Thoracic aorta (tissue), 2 donors: Measurements from ENCODE around the gene MS4A15. TPM values are rescaled to one million over a fixed set of nuclear protein-coding genes. Genes with fewer than 3 reads are reported as not detected.

Experiments
- ATAC-seq: fragments of 150-250 bp; one replicate; pipeline ENCODE4 v1.8.0; 2017; ENCODE audit warnings: low read depth; ENCODE audit not compliant: insufficient number of reproducible peaks, low FRiP score
- DNase-seq: peaks from one replicate; pipeline ENCODE4 v3.0.0-alpha.2; 2020; ENCODE audit warnings: low spot score
- H3K27ac ChIP-seq, 2 donors: fragments of 200-600 bp; sonication (generic); 1 replicate in 1 of 2; 2 replicates in 1 of 2; pipeline ENCODE4 v1.5.1; 2016; ENCODE audit warnings: mild to moderate bottlenecking in 2 of 2, moderate library complexity in 2 of 2
- H3K27me3 ChIP-seq: fragments of 200-600 bp; sonication (generic); replicated peaks from 2 replicates; pipeline ENCODE4 v1.6.0; 2016; ENCODE audit warnings: mild to moderate bottlenecking; ENCODE audit not compliant: insufficient read depth
- H3K36me3 ChIP-seq: fragments of 200-600 bp; sonication (generic); one replicate; pipeline ENCODE4 v1.5.1; 2016
- H3K4me1 ChIP-seq, 2 donors: fragments of 200-600 bp; sonication (generic); 1 replicate in 1 of 2; 2 replicates in 1 of 2; pipeline versions ENCODE4 v1.5.1 to v1.6.0; 2016; ENCODE audit warnings: low read depth in 2 of 2, mild to moderate bottlenecking in 1 of 2; ENCODE audit not compliant: control insufficient read depth in 1 of 2
- H3K4me3 ChIP-seq: fragments of 200-600 bp; sonication (generic); 2 replicates; pipeline ENCODE4 v1.5.1; 2016; ENCODE audit warnings: mild to moderate bottlenecking
- H3K9me3 ChIP-seq: fragments of 200-600 bp; sonication (generic); 2 replicates; pipeline ENCODE4 v1.5.1; 2016
- CTCF ChIP-seq: fragments of 200-600 bp; sonication (generic); IDR thresholded peaks from one replicate; pipeline ENCODE4 v1.5.1; 2019; ENCODE audit warnings: antibody characterized with exemption
- total RNA-seq, 2 donors: library from RNA; depleted of rRNA; stranded (reverse); fragments of >200 nt; gene quantifications; one replicate each; pipeline versions ENCODE4 v1.1.0 to v1.2.3, GENCODE V29; 2016

Gene MS4A15
- total RNA-seq, 2 donors from 2014 or later: not detected

DNA sequence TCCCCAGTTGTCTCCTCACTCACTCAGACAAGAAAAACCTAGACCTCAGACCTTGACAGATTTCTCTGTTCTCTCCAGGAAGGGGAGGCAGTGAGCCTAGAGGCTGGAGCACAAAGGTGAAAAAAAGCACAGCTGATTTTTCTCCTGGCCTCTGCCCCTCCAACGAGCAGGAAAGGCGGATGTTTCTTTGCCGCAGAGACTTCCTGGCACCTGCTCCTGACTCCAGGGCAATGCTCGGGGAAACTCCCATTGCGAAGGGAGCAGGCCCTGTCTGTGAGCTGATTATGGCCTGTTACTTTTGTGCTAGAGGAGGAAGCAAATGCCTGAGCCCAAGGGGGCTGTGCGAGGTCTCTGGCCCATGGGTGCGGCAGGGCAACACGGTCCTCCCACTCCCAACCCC lies 53.9 kb downstream of the MS4A15 start:
- H3K4me1 ChIP-seq: no peaks in the 10 kb centered on the region
- ATAC-seq: no peak
- H3K4me3 ChIP-seq: no peak overlapping the region
- no peak for TF ChIP-seq CTCF
- H3K36me3 ChIP-seq: no peaks in the 10 kb centered on the region
- H3K27ac ChIP-seq: no peak overlapping the region
- DNase-seq: no peak
- no peaks in the 10 kb centered on the region for H3K9me3 ChIP-seq
- no peaks in the 10 kb centered on the region for H3K27me3 ChIP-seq

DNA sequence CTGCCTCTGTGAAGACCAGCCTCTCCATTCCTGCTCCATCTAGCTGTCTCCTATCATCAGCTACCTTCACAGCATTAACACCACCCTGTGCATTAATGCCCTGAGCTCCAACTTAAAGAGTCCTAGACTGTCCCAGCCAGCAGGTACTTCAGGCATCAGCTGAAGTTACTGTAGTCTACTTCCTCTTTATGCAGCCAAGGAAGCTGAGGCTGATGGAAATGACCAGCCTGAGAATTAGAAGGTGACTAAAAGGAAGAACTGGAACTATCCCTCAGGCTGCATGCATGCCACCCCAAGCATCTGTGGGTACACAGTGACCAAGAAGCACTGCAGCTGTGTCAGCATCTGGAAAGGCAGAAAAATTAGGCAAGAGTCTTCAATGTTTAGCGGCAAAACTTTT lies 56.7 kb downstream of the MS4A15 start:
- Histone ChIP-seq H3K4me3 (no peak overlapping the region), H3K36me3 (no peaks in the 10 kb centered on the region), H3K9me3 (peaks cover 8% of the 10 kb centered on the region), H3K27ac (no peak overlapping the region), H3K27me3 (no peaks in the 10 kb centered on the region), H3K4me1 (no peaks in the 10 kb centered on the region)
- no peak for DNase-seq
- no peak for TF ChIP-seq CTCF
- no peak for ATAC-seq

DNA sequence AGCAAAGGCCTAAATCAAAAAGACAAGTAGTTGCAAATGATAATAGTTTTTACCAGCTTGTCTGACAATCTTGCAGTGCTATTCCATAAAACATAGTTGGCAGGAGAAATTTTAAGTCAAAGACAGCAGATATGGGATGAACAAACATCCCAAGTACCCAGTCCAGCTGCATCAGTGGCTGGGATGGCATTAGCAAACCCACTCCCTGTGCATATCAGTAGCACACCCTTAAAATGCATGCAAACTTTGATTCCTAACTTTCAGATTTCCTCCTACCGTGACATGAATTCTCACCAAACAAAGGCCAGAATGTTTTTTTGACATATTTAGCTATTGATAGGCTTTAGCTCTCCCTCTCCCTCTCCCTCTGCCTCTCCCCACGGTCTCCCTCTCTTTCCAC lies 57.4 kb downstream of the MS4A15 start:
- Histone ChIP-seq H3K4me1 (no peaks in the 10 kb centered on the region), H3K27me3 (no peaks in the 10 kb centered on the region), H3K4me3 (no peak overlapping the region), H3K9me3 (peaks cover 8% of the 10 kb centered on the region), H3K36me3 (no peaks in the 10 kb centered on the region), H3K27ac (no peak overlapping the region)
- ATAC-seq (no peak), DNase-seq (no peak)
- TF ChIP-seq CTCF: no peak

- H3K36me3 ChIP-seq: no peaks in the 10 kb centered on the region
- H3K4me3 ChIP-seq: no peak overlapping the region
These were observed 60.0 kb downstream of the MS4A15 start for GRCh38 chr11:60816590-60817157.

DNA sequence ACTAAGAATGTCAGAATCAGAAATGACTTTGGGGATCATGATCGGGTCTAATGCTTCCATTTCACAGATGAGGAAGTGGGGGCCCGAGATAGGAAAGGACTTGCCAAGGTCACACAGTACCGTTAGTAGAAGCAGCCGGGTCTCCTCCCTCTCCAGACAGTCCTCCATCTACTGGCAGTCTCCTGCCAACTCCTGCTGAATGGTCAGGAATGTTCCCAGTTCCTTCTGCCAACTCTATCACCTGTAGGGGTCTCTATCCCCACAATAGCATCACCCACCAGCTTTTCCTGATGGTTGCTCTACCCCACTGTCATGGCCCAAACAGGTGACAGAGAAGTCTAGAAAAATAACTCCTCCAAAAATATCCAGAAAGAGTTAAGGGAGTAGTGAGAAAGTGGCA lies 61.4 kb downstream of the MS4A15 start:
- H3K4me1 ChIP-seq: no peaks in the 10 kb centered on the region
- no peak overlapping the region for H3K4me3 ChIP-seq
- no peak overlapping the region for H3K27ac ChIP-seq
- H3K36me3 ChIP-seq: no peaks in the 10 kb centered on the region
- no peaks in the 10 kb centered on the region for H3K27me3 ChIP-seq
- DNase-seq (no peak), ATAC-seq (no peak)
- H3K9me3 ChIP-seq: peaks cover 8% of the 10 kb centered on the region
- TF ChIP-seq CTCF: no peak

More at GRCh38 chr11:60816590-60817157, 60.0 kb downstream of the MS4A15 start:
- Histone ChIP-seq H3K9me3 (peaks cover 8% of the 10 kb centered on the region), H3K27ac (no peak overlapping the region), H3K27me3 (no peaks in the 10 kb centered on the region), H3K4me1 (no peaks in the 10 kb centered on the region)
- no peak for DNase-seq
- no peak for ATAC-seq
- no peak for TF ChIP-seq CTCF
